ENCODE data around the gene MPZL3.

The MPZL3 gene

GRCh38 chr11:118224511-118225188 lies 27.5 kb downstream of the MPZL3 start, which contains the start of gene JAML:
Gene JAML, minus strand, starts transcription at chr11:118225011. Its CDS starts 10,145 bp downstream, at chr11:118214866.
- no peak within 1 kb of the TSS for H2BK15ac ChIP-seq (replicated peaks; ENCODE audit: low read depth)
- no peak within 1 kb of the TSS for H4K8ac ChIP-seq (ENCODE audit: low read depth, low read length)
- no peaks in the 10 kb centered on the region for H3K79me2 ChIP-seq (ENCODE audit: control insufficient read depth, insufficient read depth, low read length)
- no peak within 1 kb of the TSS for H3K56ac ChIP-seq (ENCODE audit: low read length)
- WGBS (ENCODE audit: extremely low coverage, insufficient coverage, low lambda C conversion rate), result no CpG with 5 or more reads among the region's 6 CpGs
- H3K36me3 ChIP-seq (ENCODE audit: control insufficient read depth, insufficient read depth, low read length), result no peaks in the 10 kb centered on the region
- H3K4me3 ChIP-seq (ENCODE audit: low read length), result no peak within 1 kb of the TSS
- no peaks in the 10 kb centered on the region for H3K79me1 ChIP-seq (ENCODE audit: low read length)
- no peak for DNase-seq
- no peak within 1 kb of the TSS for H2BK120ac ChIP-seq (ENCODE audit: low read depth, low read length)
- no peak within 1 kb of the TSS for H4K5ac ChIP-seq (ENCODE audit: low read length)
- no peak within 1 kb of the TSS for H3K27ac ChIP-seq (ENCODE audit: low read depth, low read length)
- no peak within 1 kb of the TSS for H2BK5ac ChIP-seq (ENCODE audit: low read length)
- no peak within 1 kb of the TSS for H3K23ac ChIP-seq (ENCODE audit: low read length)
- no peak within 1 kb of the TSS for H3K18ac ChIP-seq (ENCODE audit: low read length)
- no peak within 1 kb of the TSS for H2AK5ac ChIP-seq (ENCODE audit: low read length)
- no peaks in the 10 kb centered on the region for H3K4me1 ChIP-seq (ENCODE audit: control insufficient read depth, low read depth, low read length)
- no peak within 1 kb of the TSS for H3K4me2 ChIP-seq (ENCODE audit: low read length)
- no peak within 1 kb of the TSS for H3K4ac ChIP-seq (ENCODE audit: low read depth, low read length)
- H3K27me3 ChIP-seq (ENCODE audit: insufficient read depth, low read length, poor library complexity), result no peaks in the 10 kb centered on the region
- H3K9ac ChIP-seq (ENCODE audit: low read length), result no peak within 1 kb of the TSS

- no peak overlapping the region for H4K8ac ChIP-seq (ENCODE audit: low read depth, low read length)
- no peak overlapping the region for H3K56ac ChIP-seq (ENCODE audit: low read length)
- no peak overlapping the region for H2BK15ac ChIP-seq (replicated peaks; ENCODE audit: low read depth)
- no peak overlapping the region for H2BK120ac ChIP-seq (ENCODE audit: low read depth, low read length)
- H3K4ac ChIP-seq (ENCODE audit: low read depth, low read length), result no peak overlapping the region
- H3K9ac ChIP-seq (ENCODE audit: low read length), result no peak overlapping the region
- H3K23ac ChIP-seq (ENCODE audit: low read length), result no peak overlapping the region
- H3K79me1 ChIP-seq (ENCODE audit: low read length), result no peaks in the 10 kb centered on the region
- H4K5ac ChIP-seq (ENCODE audit: low read length), result no peak overlapping the region
- no CpG with 5 or more reads among the region's 6 CpGs for WGBS (ENCODE audit: extremely low coverage, insufficient coverage, low lambda C conversion rate)
- no peaks in the 10 kb centered on the region for H3K79me2 ChIP-seq (ENCODE audit: control insufficient read depth, insufficient read depth, low read length)
- H3K27me3 ChIP-seq (ENCODE audit: insufficient read depth, low read length, poor library complexity), result no peaks in the 10 kb centered on the region
- H2BK5ac ChIP-seq (ENCODE audit: low read length), result no peak overlapping the region
- H3K4me1 ChIP-seq (ENCODE audit: control insufficient read depth, low read depth, low read length), result no peaks in the 10 kb centered on the region
- no peak overlapping the region for H2AK5ac ChIP-seq (ENCODE audit: low read length)
- no peaks in the 10 kb centered on the region for H3K36me3 ChIP-seq (ENCODE audit: control insufficient read depth, insufficient read depth, low read length)
- H3K18ac ChIP-seq (ENCODE audit: low read length), result no peak overlapping the region
- no peak overlapping the region for H3K27ac ChIP-seq (ENCODE audit: low read depth, low read length)
- H3K4me2 ChIP-seq (ENCODE audit: low read length), result no peak overlapping the region
- no peak overlapping the region for H3K4me3 ChIP-seq (ENCODE audit: low read length)
- DNase-seq, result no peak
Measured at GRCh38 chr11:118223992-118224391, 28.2 kb downstream of the MPZL3 start.

GRCh38 chr11:118223570-118223969 lies 28.6 kb downstream of the MPZL3 start:
- Histone ChIP-seq H3K9ac (ENCODE audit: low read length) (no peak overlapping the region), H3K4me3 (ENCODE audit: low read length) (no peak overlapping the region), H3K79me1 (ENCODE audit: low read length) (no peaks in the 10 kb centered on the region), H3K4me1 (ENCODE audit: control insufficient read depth, low read depth, low read length) (no peaks in the 10 kb centered on the region), H2BK5ac (ENCODE audit: low read length) (no peak overlapping the region), H4K8ac (ENCODE audit: low read depth, low read length) (no peak overlapping the region), H3K4me2 (ENCODE audit: low read length) (no peak overlapping the region), H3K27ac (ENCODE audit: low read depth, low read length) (no peak overlapping the region), H3K18ac (ENCODE audit: low read length) (no peak overlapping the region), H3K79me2 (ENCODE audit: control insufficient read depth, insufficient read depth, low read length) (no peaks in the 10 kb centered on the region), H3K27me3 (ENCODE audit: insufficient read depth, low read length, poor library complexity) (no peaks in the 10 kb centered on the region), H4K5ac (ENCODE audit: low read length) (no peak overlapping the region), H3K23ac (ENCODE audit: low read length) (no peak overlapping the region), H2AK5ac (ENCODE audit: low read length) (no peak overlapping the region), H3K4ac (ENCODE audit: low read depth, low read length) (no peak overlapping the region), H2BK120ac (ENCODE audit: low read depth, low read length) (no peak overlapping the region), H2BK15ac (replicated peaks; ENCODE audit: low read depth) (no peak overlapping the region), H3K36me3 (ENCODE audit: control insufficient read depth, insufficient read depth, low read length) (no peaks in the 10 kb centered on the region), H3K56ac (ENCODE audit: low read length) (no peak overlapping the region)
- no peak for DNase-seq
- WGBS (ENCODE audit: extremely low coverage, insufficient coverage, low lambda C conversion rate), result no CpG with 5 or more reads among the region's 2 CpGs

- WGBS (ENCODE audit: extremely low coverage, insufficient coverage, low lambda C conversion rate), result 100% methylated on average over 2 of the region's 4 CpGs
Measured at GRCh38 chr11:118222437-118222836, 29.7 kb downstream of the MPZL3 start.

GRCh38 chr11:118221419-118221818 lies 30.7 kb downstream of the MPZL3 start:
- Histone ChIP-seq H2AK5ac (ENCODE audit: low read length) (no peak overlapping the region), H4K8ac (ENCODE audit: low read depth, low read length) (no peak overlapping the region), H3K27ac (ENCODE audit: low read depth, low read length) (no peak overlapping the region), H3K4me1 (ENCODE audit: control insufficient read depth, low read depth, low read length) (no peaks in the 10 kb centered on the region), H2BK120ac (ENCODE audit: low read depth, low read length) (no peak overlapping the region), H2BK5ac (ENCODE audit: low read length) (no peak overlapping the region), H3K79me2 (ENCODE audit: control insufficient read depth, insufficient read depth, low read length) (no peaks in the 10 kb centered on the region), H3K23ac (ENCODE audit: low read length) (no peak overlapping the region), H2BK15ac (replicated peaks; ENCODE audit: low read depth) (no peak overlapping the region), H3K4me2 (ENCODE audit: low read length) (no peak overlapping the region), H3K79me1 (ENCODE audit: low read length) (no peaks in the 10 kb centered on the region), H3K18ac (ENCODE audit: low read length) (no peak overlapping the region), H3K56ac (ENCODE audit: low read length) (no peak overlapping the region), H3K27me3 (ENCODE audit: insufficient read depth, low read length, poor library complexity) (no peaks in the 10 kb centered on the region), H3K36me3 (ENCODE audit: control insufficient read depth, insufficient read depth, low read length) (no peaks in the 10 kb centered on the region), H3K4me3 (ENCODE audit: low read length) (no peak overlapping the region), H4K5ac (ENCODE audit: low read length) (no peak overlapping the region), H3K4ac (ENCODE audit: low read depth, low read length) (no peak overlapping the region), H3K9ac (ENCODE audit: low read length) (no peak overlapping the region)
- no CpG with 5 or more reads among the region's 5 CpGs for WGBS (ENCODE audit: extremely low coverage, insufficient coverage, low lambda C conversion rate)
- no peak for DNase-seq

More at GRCh38 chr11:118222437-118222836, 29.7 kb downstream of the MPZL3 start:
- Histone ChIP-seq H2BK5ac (ENCODE audit: low read length) (no peak overlapping the region), H3K36me3 (ENCODE audit: control insufficient read depth, insufficient read depth, low read length) (no peaks in the 10 kb centered on the region), H3K4ac (ENCODE audit: low read depth, low read length) (no peak overlapping the region), H3K4me1 (ENCODE audit: control insufficient read depth, low read depth, low read length) (no peaks in the 10 kb centered on the region), H3K4me2 (ENCODE audit: low read length) (no peak overlapping the region), H3K4me3 (ENCODE audit: low read length) (no peak overlapping the region), H3K56ac (ENCODE audit: low read length) (no peak overlapping the region), H2AK5ac (ENCODE audit: low read length) (no peak overlapping the region), H3K79me1 (ENCODE audit: low read length) (no peaks in the 10 kb centered on the region), H3K9ac (ENCODE audit: low read length) (no peak overlapping the region), H3K23ac (ENCODE audit: low read length) (no peak overlapping the region), H3K18ac (ENCODE audit: low read length) (no peak overlapping the region), H4K8ac (ENCODE audit: low read depth, low read length) (no peak overlapping the region), H2BK120ac (ENCODE audit: low read depth, low read length) (no peak overlapping the region), H3K79me2 (ENCODE audit: control insufficient read depth, insufficient read depth, low read length) (no peaks in the 10 kb centered on the region), H3K27ac (ENCODE audit: low read depth, low read length) (no peak overlapping the region), H4K5ac (ENCODE audit: low read length) (no peak overlapping the region), H2BK15ac (replicated peaks; ENCODE audit: low read depth) (no peak overlapping the region), H3K27me3 (ENCODE audit: insufficient read depth, low read length, poor library complexity) (no peaks in the 10 kb centered on the region)
- no peak for DNase-seq

- no peak overlapping the region for H3K4me2 ChIP-seq (ENCODE audit: low read length)
- no peak overlapping the region for H2BK5ac ChIP-seq (ENCODE audit: low read length)
- H2BK15ac ChIP-seq (replicated peaks; ENCODE audit: low read depth), result no peak overlapping the region
- H4K5ac ChIP-seq (ENCODE audit: low read length), result no peak overlapping the region
- no peak overlapping the region for H3K4me3 ChIP-seq (ENCODE audit: low read length)
- H2AK5ac ChIP-seq (ENCODE audit: low read length), result no peak overlapping the region
- no CpG with 5 or more reads among the region's 1 CpG for WGBS (ENCODE audit: extremely low coverage, insufficient coverage, low lambda C conversion rate)
- H3K4me1 ChIP-seq (ENCODE audit: control insufficient read depth, low read depth, low read length), result no peaks in the 10 kb centered on the region
- no peak overlapping the region for H3K4ac ChIP-seq (ENCODE audit: low read depth, low read length)
- no peaks in the 10 kb centered on the region for H3K36me3 ChIP-seq (ENCODE audit: control insufficient read depth, insufficient read depth, low read length)
- H3K79me2 ChIP-seq (ENCODE audit: control insufficient read depth, insufficient read depth, low read length), result no peaks in the 10 kb centered on the region
- H3K9ac ChIP-seq (ENCODE audit: low read length), result no peak overlapping the region
- no peaks in the 10 kb centered on the region for H3K27me3 ChIP-seq (ENCODE audit: insufficient read depth, low read length, poor library complexity)
- no peak overlapping the region for H3K18ac ChIP-seq (ENCODE audit: low read length)
- no peak overlapping the region for H4K8ac ChIP-seq (ENCODE audit: low read depth, low read length)
- no peak overlapping the region for H2BK120ac ChIP-seq (ENCODE audit: low read depth, low read length)
- H3K23ac ChIP-seq (ENCODE audit: low read length), result no peak overlapping the region
- H3K79me1 ChIP-seq (ENCODE audit: low read length), result no peaks in the 10 kb centered on the region
- no peak overlapping the region for H3K27ac ChIP-seq (ENCODE audit: low read depth, low read length)
- no peak for DNase-seq
- H3K56ac ChIP-seq (ENCODE audit: low read length), result no peak overlapping the region
Measured at GRCh38 chr11:118219732-118220131, 32.4 kb downstream of the MPZL3 start.

Data from mesendoderm (in vitro differentiated cells).